Neuronal stem cell (in vitro differentiated cells): ENCODE data around the gene GARIN3.

ENCODE experiments used
- DNase-seq: peaks from one replicate; pipeline ENCODE4 v3.0.0-alpha.2; 2013; ENCODE audit warnings: low spot score
- H2AFZ ChIP-seq: one replicate; pipeline ENCODE4 v1.6.1; 2013; ENCODE audit warnings: mild to moderate bottlenecking, low read length, inconsistent platforms
- H2AK5ac ChIP-seq: 2 replicates; pipeline ENCODE4 v1.6.1; 2013; ENCODE audit warnings: low read depth, mild to moderate bottlenecking, inconsistent platforms, low read length, moderate library complexity, mixed read lengths
- H2BK120ac ChIP-seq: 2 replicates; pipeline ENCODE4 v1.6.1; 2013; ENCODE audit warnings: low read depth, mild to moderate bottlenecking, inconsistent platforms, low read length, moderate library complexity, mixed read lengths
- H2BK12ac ChIP-seq: one replicate; pipeline ENCODE4 v1.6.1; 2013; ENCODE audit warnings: low read length, inconsistent platforms
- H2BK15ac ChIP-seq: 2 replicates; pipeline ENCODE4 v1.6.1; 2013; ENCODE audit warnings: mild to moderate bottlenecking, low read length, inconsistent platforms, mixed read lengths
- H2BK5ac ChIP-seq: one replicate; pipeline ENCODE4 v1.6.1; 2013; ENCODE audit warnings: inconsistent platforms, mild to moderate bottlenecking, low read length, moderate library complexity
- H3K14ac ChIP-seq: one replicate; pipeline ENCODE4 v1.6.1; 2013; ENCODE audit warnings: low read length, inconsistent platforms
- H3K18ac ChIP-seq: 2 replicates; pipeline ENCODE4 v1.6.1; 2013; ENCODE audit warnings: low read length, inconsistent platforms
- H3K23ac ChIP-seq: 2 replicates; pipeline ENCODE4 v1.6.1; 2013; ENCODE audit warnings: low read depth, mild to moderate bottlenecking, mixed read lengths, low read length, inconsistent platforms; ENCODE audit not compliant: poor library complexity
- H3K27ac ChIP-seq: replicated peaks from 3 replicates; pipeline ENCODE4 v1.5.1; 2013; ENCODE audit warnings: low read length, inconsistent platforms
- H3K27me3 ChIP-seq, 3 experiments: 2 replicates each; pipeline ENCODE4 v1.6.1; 2013; ENCODE audit warnings: low read length in 3 of 3, mild to moderate bottlenecking in 2 of 3, inconsistent platforms in 1 of 3, low read depth in 1 of 3, mixed read lengths in 1 of 3, moderate library complexity in 1 of 3; ENCODE audit not compliant: control insufficient read depth in 3 of 3, insufficient read depth in 3 of 3
- H3K36me3 ChIP-seq, 2 donors: replicated peaks in 1 of 2; 2 replicates each; pipeline ENCODE4 v1.6.1; 2013; ENCODE audit warnings: low read length in 2 of 2; ENCODE audit not compliant: control insufficient read depth in 2 of 2, insufficient read depth in 2 of 2
- H3K4ac ChIP-seq: 2 replicates; pipeline ENCODE4 v1.6.1; 2013; ENCODE audit warnings: inconsistent platforms, mild to moderate bottlenecking, low read length, moderate library complexity
- H3K4me1 ChIP-seq, 2 donors: 1 replicate in 1 of 2; 2 replicates in 1 of 2; pipeline ENCODE4 v1.6.1; 2013; ENCODE audit warnings: low read length in 2 of 2, low read depth in 1 of 2; ENCODE audit not compliant: control insufficient read depth in 2 of 2, insufficient read depth in 1 of 2
- H3K4me2 ChIP-seq: one replicate; pipeline ENCODE4 v1.6.1; 2013; ENCODE audit warnings: mild to moderate bottlenecking, low read length, inconsistent platforms; ENCODE audit not compliant: insufficient read depth, poor library complexity, severe bottlenecking
- H3K4me3 ChIP-seq, 2 donors: 2 replicates each; pipeline ENCODE4 v1.5.1; 2013; ENCODE audit warnings: low read length in 2 of 2, mild to moderate bottlenecking in 2 of 2, inconsistent platforms in 1 of 2, moderate library complexity in 1 of 2
- H3K79me1 ChIP-seq: one replicate; pipeline ENCODE4 v1.6.1; 2013; ENCODE audit warnings: low read depth, mild to moderate bottlenecking, inconsistent platforms, low read length, moderate library complexity
- H3K9ac ChIP-seq: one replicate; pipeline ENCODE4 v1.6.1; 2013; ENCODE audit warnings: mild to moderate bottlenecking, low read depth, low read length, inconsistent platforms; ENCODE audit not compliant: poor library complexity
- H3K9me3 ChIP-seq, 2 donors: replicated peaks in 1 of 2; 2 replicates each; pipeline versions ENCODE3 to v1.6.1; 2013; ENCODE audit warnings: low read length in 2 of 2, mild to moderate bottlenecking in 2 of 2, inconsistent platforms in 1 of 2, low read depth in 1 of 2, mixed read lengths in 1 of 2, moderate library complexity in 1 of 2; ENCODE audit not compliant: control insufficient read depth in 2 of 2, insufficient read depth in 1 of 2
- H4K8ac ChIP-seq: one replicate; pipeline ENCODE4 v1.6.1; 2013; ENCODE audit warnings: low read depth, mild to moderate bottlenecking, inconsistent platforms, low read length, moderate library complexity
- H4K91ac ChIP-seq: one replicate; pipeline ENCODE4 v1.6.1; 2013; ENCODE audit warnings: low read length, low read depth, mild to moderate bottlenecking, inconsistent platforms; ENCODE audit not compliant: poor library complexity
- WGBS, 2 donors: extraction: QIAGEN DNeasy Blood & Tissue Kit; methylation state at CpG; one replicate each; pipeline ENCODE4 v1.1.7; 2013; ENCODE audit warnings: missing lambda C conversion rate in 2 of 2, mixed read lengths in 1 of 2; ENCODE audit not compliant: insufficient read length in 2 of 2, insufficient replicate concordance in 1 of 2; ENCODE audit errors: extremely low coverage in 2 of 2; 5-methylcytosine and 5-hydroxymethylcytosine counted together

Gene GARIN3

GRCh38 chr5:157197086-157197485, 31.0 kb upstream of the GARIN3 start:
- no peak overlapping the region for H3K9ac ChIP-seq
- no peak for DNase-seq
- no peaks in the 10 kb centered on the region for H3K36me3 ChIP-seq
- no peak overlapping the region for H3K23ac ChIP-seq
- H3K79me1 ChIP-seq = no peaks in the 10 kb centered on the region
- H2BK5ac ChIP-seq = no peak overlapping the region
- H3K4me2 ChIP-seq = no peak overlapping the region
- no peak overlapping the region for H2BK12ac ChIP-seq
- no peak overlapping the region for H3K4me3 ChIP-seq
- H2AK5ac ChIP-seq = no peak overlapping the region
- H3K4ac ChIP-seq = no peak overlapping the region
- no peak overlapping the region for H4K91ac ChIP-seq
- no peaks in the 10 kb centered on the region for H3K9me3 ChIP-seq
- H4K8ac ChIP-seq = no peak overlapping the region
- peaks cover 0 to 17% (median 0%) of the 10 kb centered on the region in 3 experiments for H3K27me3 ChIP-seq
- WGBS, 2 donors = no CpG with 5 or more reads among the region's 3 CpGs
- H3K18ac ChIP-seq = no peak overlapping the region
- no peak overlapping the region for H2BK15ac ChIP-seq
- H2BK120ac ChIP-seq = no peak overlapping the region
- no peak overlapping the region for H3K27ac ChIP-seq
- no peak overlapping the region for H3K14ac ChIP-seq
- H3K4me1 ChIP-seq = no peaks in the 10 kb centered on the region
- no peak overlapping the region for H2AFZ ChIP-seq

GRCh38 chr5:157196045-157196444, 30.0 kb upstream of the GARIN3 start:
- Histone ChIP-seq H3K27me3 (peaks cover 0 to 17% (median 0%) of the 10 kb centered on the region in 3 experiments), H2AFZ (no peak overlapping the region)

GRCh38 chr5:157193699-157194424, 27.8 kb upstream of the GARIN3 start:
- Histone ChIP-seq H3K4me2 (no peak overlapping the region), H3K27me3 (peaks cover 0 to 10% (median 0%) of the 10 kb centered on the region in 3 experiments), H2AFZ (no peak overlapping the region), H2BK120ac (no peak overlapping the region), H3K4me3 (no peak overlapping the region), H3K9me3 (no peaks in the 10 kb centered on the region), H2BK12ac (no peak overlapping the region), H2BK15ac (no peak overlapping the region), H3K14ac (no peak overlapping the region), H3K36me3 (no peaks in the 10 kb centered on the region), H3K9ac (no peak overlapping the region), H3K18ac (no peak overlapping the region), H3K4ac (no peak overlapping the region), H2AK5ac (no peak overlapping the region), H4K91ac (no peak overlapping the region), H3K23ac (no peak overlapping the region), H3K27ac (no peak overlapping the region), H2BK5ac (no peak overlapping the region), H3K79me1 (no peaks in the 10 kb centered on the region), H3K4me1 (no peaks in the 10 kb centered on the region), H4K8ac (no peak overlapping the region)
- DNase-seq = no peak
- no CpG with 5 or more reads among the region's 10 CpGs for WGBS, 2 donors

More at GRCh38 chr5:157196045-157196444, 30.0 kb upstream of the GARIN3 start:
- Histone ChIP-seq H3K23ac (no peak overlapping the region), H3K9me3 (no peaks in the 10 kb centered on the region), H4K8ac (no peak overlapping the region), H2AK5ac (no peak overlapping the region), H3K4me1 (no peaks in the 10 kb centered on the region), H3K79me1 (no peaks in the 10 kb centered on the region), H4K91ac (no peak overlapping the region), H3K18ac (no peak overlapping the region), H2BK12ac (no peak overlapping the region), H3K27ac (no peak overlapping the region), H2BK120ac (no peak overlapping the region), H3K9ac (no peak overlapping the region), H3K14ac (no peak overlapping the region), H2BK5ac (no peak overlapping the region), H3K4me3 (no peak overlapping the region), H2BK15ac (no peak overlapping the region), H3K36me3 (no peaks in the 10 kb centered on the region), H3K4me2 (no peak overlapping the region), H3K4ac (no peak overlapping the region)
- DNase-seq = no peak

- Histone ChIP-seq H3K14ac (no peak overlapping the region), H3K4ac (no peak overlapping the region), H3K9ac (no peak overlapping the region), H3K4me3 (no peak overlapping the region), H4K91ac (no peak overlapping the region), H3K18ac (no peak overlapping the region), H3K27ac (no peak overlapping the region), H3K4me2 (no peak overlapping the region), H3K9me3 (no peaks in the 10 kb centered on the region), H3K23ac (no peak overlapping the region), H2BK12ac (no peak overlapping the region), H4K8ac (no peak overlapping the region), H2AFZ (no peak overlapping the region), H2BK15ac (no peak overlapping the region), H3K79me1 (no peaks in the 10 kb centered on the region), H2AK5ac (no peak overlapping the region), H3K27me3 (peaks cover 0 to 4% (median 0%) of the 10 kb centered on the region in 3 experiments), H2BK5ac (no peak overlapping the region), H3K4me1 (no peaks in the 10 kb centered on the region), H2BK120ac (no peak overlapping the region), H3K36me3 (no peaks in the 10 kb centered on the region)
- no CpG with 5 or more reads among the region's 7 CpGs for WGBS, 2 donors
- DNase-seq = no peak
Observed at GRCh38 chr5:157189223-157189622, 23.2 kb upstream of the GARIN3 start.
